Right lobe of liver (tissue), 6 donors: ENCODE measurements around the gene HOMER3. TPM values are rescaled to one million over a fixed set of nuclear protein-coding genes. Genes with fewer than 3 reads are reported as not detected.

Experiments
- ATAC-seq, 4 donors: fragments of 200-7000 bp; cut with Tn5 transposase; one replicate each; pipeline ENCODE4 v1.9.1; 2020; ENCODE audit warnings: mild to moderate bottlenecking in 4 of 4, moderate library complexity in 4 of 4
- DNase-seq, 3 donors: peaks; one replicate each; pipeline ENCODE4 v3.0.0-alpha.2; 2020
- H3K27ac ChIP-seq, 3 donors: fragments of 200-600 bp; one replicate each; pipeline ENCODE4 v1.8.0; 2022
- H3K27me3 ChIP-seq, 2 donors: fragments of 200-600 bp; one replicate each; pipeline ENCODE4 v1.8.0; 2022
- H3K36me3 ChIP-seq, 4 donors: fragments of 200-600 bp; sonication (generic) in 1 of 4; one replicate each; pipeline versions ENCODE4 v1.5.1 to v1.8.0; 2017 to 2022; ENCODE audit warnings: control low read depth in 1 of 4
- H3K4me1 ChIP-seq, 4 donors: fragments of 200-600 bp; sonication (generic) in 1 of 4; one replicate each; pipeline versions ENCODE4 v1.5.1 to v1.8.0; 2017 to 2022; ENCODE audit warnings: control low read depth in 1 of 4
- H3K4me3 ChIP-seq, 3 donors: fragments of 200-600 bp; one replicate each; pipeline ENCODE4 v1.8.0; 2022
- H3K9me3 ChIP-seq, 4 donors: fragments of 200-600 bp; sonication (generic) in 1 of 4; one replicate each; pipeline versions ENCODE4 v1.5.1 to v1.8.0; 2017 to 2022; ENCODE audit warnings: control low read depth in 1 of 4
- POLR2A ChIP-seq: fragments of 450-650 bp; IDR thresholded peaks from one replicate; pipeline ENCODE4 v1.6.1; 2017; ENCODE audit warnings: antibody characterized with exemption, mild to moderate bottlenecking
- WGBS: methylation state at CpG from one replicate; pipeline ENCODE4 v1.1.6; 2018; ENCODE audit warnings: low coverage, low lambda C conversion rate; ENCODE audit not compliant: insufficient coverage; ENCODE audit errors: missing lambda C conversion rate; 5-methylcytosine and 5-hydroxymethylcytosine counted together
- intact Hi-C, 2 donors: fragments of 100-400 bp; cut with DNase I; formaldehyde crosslinking; loops; one replicate each; pipeline versions ENCODE4 v1.11.2 to v1.14.1; 2022
- total RNA-seq, 6 experiments: library from RNA; depleted of rRNA in 2 of 6; stranded (reverse); fragments of >200 nt in 2 of 6; fragmentation: NEBNext Ultra II Directional in 3 of 6; extraction: Animal tissue kit (Norgen Biotek cat#: 25700) in 3 of 6; gene quantifications; one replicate each; pipeline versions ENCODE4 v1.1.0 to v1.2.4, GENCODE V29; 2016 to 2023
- TF ChIP-seq, protein P1 (sequence below), 4 donors: fragments of 200-600 bp in 3 of 4; fragments of 450-650 bp in 1 of 4; IDR thresholded peaks; one replicate each; pipeline versions ENCODE4 v1.5.1 to v1.8.0; 2016 to 2022; ENCODE audit warnings: antibody characterized with exemption in 4 of 4, mild to moderate bottlenecking in 2 of 4
- donor health status: DM: no; HTN: yes; CAD: no.
- donor health status: DM: no; HTN: no; CAD: no.
- donor health status: DM: no; HTN: no; CAD: no.
- donor health status: DM: no; HTN: yes; CAD: no.
- donor health status: DM: no; HTN: yes; CAD: no.

HOMER3 gene
- total RNA-seq, 6 experiments from 2014 or later: 2.3 to 4.7 (median 3.2) TPM

DNA sequence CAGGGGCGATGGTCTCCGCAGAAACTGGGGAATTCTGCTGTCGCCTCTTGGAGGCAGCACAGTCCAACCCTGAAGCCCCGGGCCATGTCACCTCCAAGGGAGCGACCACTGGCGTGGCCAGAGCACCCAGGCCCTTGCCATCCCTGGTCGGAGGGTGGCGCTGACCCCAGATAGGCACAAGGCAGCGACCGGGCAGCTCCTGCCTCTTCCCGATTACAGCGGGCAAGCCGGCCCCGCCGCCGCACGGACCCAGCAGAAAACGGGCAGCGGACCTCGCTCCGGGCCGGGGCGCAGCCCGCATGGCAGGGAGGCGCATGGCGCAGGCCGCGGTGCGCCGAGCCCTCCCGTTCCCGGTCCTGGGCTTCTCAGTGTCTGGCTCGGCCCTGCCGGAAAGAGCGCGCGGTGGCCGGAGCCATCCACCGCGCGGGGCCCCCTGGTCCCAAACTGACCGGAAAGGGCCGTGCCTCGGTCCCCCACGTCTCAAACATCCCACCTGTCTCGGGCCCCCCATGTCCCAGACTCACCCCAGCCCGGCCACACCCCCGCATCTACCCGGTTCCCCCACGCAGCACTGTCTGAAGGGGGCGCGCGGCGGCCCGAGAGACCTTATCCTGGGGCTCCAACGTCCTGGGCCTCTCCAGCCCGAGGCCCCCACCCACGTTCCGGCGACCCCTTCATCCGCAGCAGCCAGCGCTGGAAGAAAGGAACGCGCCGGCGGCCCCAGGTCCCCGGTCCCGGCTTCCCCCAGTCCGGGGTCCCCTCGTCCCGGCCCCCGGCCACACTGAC is 45.8 kb downstream of the HOMER3 start:
- Histone ChIP-seq H3K4me1 (no peaks in the 10 kb centered on the region), H3K4me3 (peak overlapping the region in 1 of 3 donors; percentile 24), H3K9me3 (no peaks in the 10 kb centered on the region), H3K36me3 (peaks cover 0 to 2% (median 0%) of the 10 kb centered on the region in 4 donors), H3K27ac (no peak overlapping the region), H3K27me3 (peaks cover 0 to 4% of the 10 kb centered on the region in 2 donors)
- intact Hi-C loops: no loop called here
- WGBS: 1% methylated on average over 12 of the region's 72 CpGs
- ATAC-seq: peak; percentile 10 to 60 (median 47)
- TF ChIP-seq POLR2A: no peak
- TF ChIP-seq, protein P1, sequence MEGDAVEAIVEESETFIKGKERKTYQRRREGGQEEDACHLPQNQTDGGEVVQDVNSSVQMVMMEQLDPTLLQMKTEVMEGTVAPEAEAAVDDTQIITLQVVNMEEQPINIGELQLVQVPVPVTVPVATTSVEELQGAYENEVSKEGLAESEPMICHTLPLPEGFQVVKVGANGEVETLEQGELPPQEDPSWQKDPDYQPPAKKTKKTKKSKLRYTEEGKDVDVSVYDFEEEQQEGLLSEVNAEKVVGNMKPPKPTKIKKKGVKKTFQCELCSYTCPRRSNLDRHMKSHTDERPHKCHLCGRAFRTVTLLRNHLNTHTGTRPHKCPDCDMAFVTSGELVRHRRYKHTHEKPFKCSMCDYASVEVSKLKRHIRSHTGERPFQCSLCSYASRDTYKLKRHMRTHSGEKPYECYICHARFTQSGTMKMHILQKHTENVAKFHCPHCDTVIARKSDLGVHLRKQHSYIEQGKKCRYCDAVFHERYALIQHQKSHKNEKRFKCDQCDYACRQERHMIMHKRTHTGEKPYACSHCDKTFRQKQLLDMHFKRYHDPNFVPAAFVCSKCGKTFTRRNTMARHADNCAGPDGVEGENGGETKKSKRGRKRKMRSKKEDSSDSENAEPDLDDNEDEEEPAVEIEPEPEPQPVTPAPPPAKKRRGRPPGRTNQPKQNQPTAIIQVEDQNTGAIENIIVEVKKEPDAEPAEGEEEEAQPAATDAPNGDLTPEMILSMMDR (IDR thresholded peaks at IDR 0.05): peak; percentile 18 to 31 (median 20)
- peak in 1 of 3 donors; percentile 60 for DNase-seq

GRCh38 chr19:18894254-18895037 is 46.6 kb downstream of the HOMER3 start:
- no peak overlapping the region for H3K27ac ChIP-seq
- ATAC-seq: no peak
- intact Hi-C loops: no loop called here
- DNase-seq: no peak
- H3K36me3 ChIP-seq: no peaks in the 10 kb centered on the region
- H3K27me3 ChIP-seq: peaks cover 0 to 4% of the 10 kb centered on the region in 2 donors
- no peaks in the 10 kb centered on the region for H3K4me1 ChIP-seq
- H3K4me3 ChIP-seq: no peak overlapping the region
- TF ChIP-seq, protein P1 (IDR thresholded peaks at IDR 0.05): no peak
- TF ChIP-seq POLR2A: no peak
- H3K9me3 ChIP-seq: no peaks in the 10 kb centered on the region
- 3% methylated on average over 10 of the region's 28 CpGs for WGBS

DNA sequence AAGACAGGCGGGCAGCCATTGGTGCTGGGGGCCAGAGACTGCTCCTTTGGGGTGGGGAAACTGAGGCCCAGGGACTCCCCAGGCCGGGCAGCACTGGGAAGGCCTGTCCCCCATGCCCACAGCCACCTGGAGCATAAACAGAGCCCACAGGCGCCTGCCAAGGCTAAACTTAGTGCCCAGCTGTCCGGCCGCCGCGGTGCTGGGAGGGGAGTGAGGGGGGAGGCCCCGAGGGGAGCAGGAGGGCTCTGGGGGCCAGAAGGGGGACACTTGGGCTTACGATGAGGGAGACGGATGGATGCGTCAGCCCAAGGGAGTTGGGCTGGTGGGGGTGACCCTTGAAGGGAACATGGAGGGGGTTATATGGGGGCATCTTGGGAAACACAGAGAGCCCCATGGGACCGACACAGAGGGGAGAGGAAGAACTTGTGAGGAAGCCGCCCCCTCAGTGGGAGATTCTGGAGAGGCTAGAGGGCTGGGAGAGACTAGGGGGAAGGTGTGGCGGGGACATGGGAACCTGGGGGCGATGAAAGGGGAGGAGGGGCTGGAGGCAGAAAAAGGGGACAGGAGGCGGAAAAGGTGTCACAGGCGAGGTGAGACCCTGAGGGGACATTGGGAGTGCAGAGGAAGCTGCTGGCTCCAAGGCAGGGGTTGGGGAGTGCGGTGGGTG is 47.3 kb downstream of the HOMER3 start:
- 47% methylated on average over 13 of the region's 18 CpGs for WGBS
- ATAC-seq: no peak
- Histone ChIP-seq H3K9me3 (no peaks in the 10 kb centered on the region), H3K27me3 (peaks cover 0 to 4% of the 10 kb centered on the region in 2 donors), H3K36me3 (no peaks in the 10 kb centered on the region), H3K4me3 (no peak overlapping the region), H3K4me1 (no peaks in the 10 kb centered on the region), H3K27ac (no peak overlapping the region)
- DNase-seq: no peak
- TF ChIP-seq POLR2A: no peak
- TF ChIP-seq, protein P1 (IDR thresholded peaks at IDR 0.05): no peak
- intact Hi-C loops: no loop called here

GRCh38 chr19:18889949-18890745 is 50.9 kb downstream of the HOMER3 start:
- Histone ChIP-seq H3K4me3 (no peak overlapping the region), H3K9me3 (no peaks in the 10 kb centered on the region), H3K27me3 (peaks cover 0 to 4% of the 10 kb centered on the region in 2 donors), H3K36me3 (no peaks in the 10 kb centered on the region), H3K4me1 (no peaks in the 10 kb centered on the region), H3K27ac (no peak overlapping the region)
- WGBS: 58% methylated on average over 9 of the region's 10 CpGs
- no peak for TF ChIP-seq POLR2A
- TF ChIP-seq, protein P1 (IDR thresholded peaks at IDR 0.05): no peak
- intact Hi-C loops: no loop called here
- DNase-seq (no peak), ATAC-seq (no peak)
